ENCODE data around the gene LYL1. TPM values are rescaled to one million over a fixed set of nuclear protein-coding genes. Genes with fewer than 3 reads are reported as not detected.

LYL1 gene
- total and polyA plus RNA-seq, 2 donors (not counting 1 experiment from before 2014, with no cell fraction given) = 112 to 125 TPM

DNA sequence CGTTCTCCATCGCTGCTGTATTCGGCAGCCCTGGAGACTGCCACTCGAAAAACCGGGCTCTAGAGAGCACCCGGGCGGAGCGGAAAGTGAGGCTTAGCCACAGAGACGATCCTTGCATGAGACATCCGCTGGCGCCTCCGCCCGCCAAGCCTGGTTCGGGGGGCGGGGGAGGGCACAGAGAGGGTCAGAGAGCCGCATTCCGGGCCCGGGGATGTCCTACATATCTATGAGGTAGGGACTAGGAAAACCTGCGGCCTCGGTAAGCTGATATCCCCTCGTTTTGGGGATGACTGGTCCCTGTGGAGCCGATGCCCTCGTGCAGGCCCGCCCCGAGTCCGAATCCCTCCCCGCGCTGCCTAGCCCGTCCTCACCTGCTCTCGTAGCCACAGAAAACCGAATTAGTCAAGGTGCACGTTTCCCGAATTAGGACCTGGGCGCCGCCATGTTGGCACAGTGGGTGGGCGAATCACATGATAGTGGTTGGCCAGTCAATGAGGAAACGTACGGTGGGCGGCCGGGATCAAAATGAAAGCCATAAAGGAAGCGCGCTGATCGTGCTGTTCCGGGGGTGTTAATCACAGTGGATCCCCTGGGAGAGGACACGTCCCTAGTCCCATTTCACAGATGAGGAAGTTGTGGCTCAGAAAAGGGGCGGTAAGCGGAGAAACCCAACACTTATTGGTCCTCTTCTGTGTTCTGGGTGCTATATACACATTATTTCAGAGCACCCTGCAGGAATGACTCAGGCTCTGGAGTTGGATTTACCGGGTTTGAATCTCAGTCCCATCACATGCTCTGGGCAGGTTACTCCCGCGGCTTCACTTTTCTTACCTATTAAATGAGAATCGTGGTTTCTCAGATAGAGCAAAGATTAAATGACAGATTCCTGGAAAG, 13.9 kb upstream of the LYL1 start, which contains the start of gene TRMT1:
Gene TRMT1, minus strand, starts transcription at position 459 of the 894 bp plus-strand sequence. Its CDS starts 341 bp downstream, at position 118.
- Histone ChIP-seq H3K79me2 (ENCODE audit: control insufficient read depth, insufficient read depth, low read length) (peaks cover 75% of the 10 kb centered on the region), H3K4me1 (ENCODE audit: control insufficient read depth in 2 of 2, insufficient read depth in 2 of 2, low read length in 2 of 2) (peaks cover 26 to 40% of the 10 kb centered on the region in 2 donors), H2AFZ (ENCODE audit: insufficient read depth, low read depth, low read length, poor library complexity, severe bottlenecking) (peak within 1 kb of the TSS; percentile 86), H3K9ac (ENCODE audit: low read length) (peak within 1 kb of the TSS; percentile 93), H3K9me3 (ENCODE audit: control extremely low read depth in 1 of 3, control insufficient read depth in 2 of 3, insufficient read depth in 1 of 3, low read length in 2 of 3) (no peaks in the 10 kb centered on the region), H3K4me2 (replicated peaks; ENCODE audit: low read depth, low read length, poor library complexity, severe bottlenecking) (peak within 1 kb of the TSS; percentile 92), H3K4me3 (ENCODE audit: control extremely low read depth in 1 of 5, extremely low read depth in 1 of 5, insufficient read depth in 1 of 5, low read depth in 2 of 5, low read length in 4 of 5) (peak within 1 kb of the TSS; percentile 77 to 97 (median 85)), H4K20me1 (ENCODE audit: control insufficient read depth, insufficient read depth, low read length, poor library complexity, severe bottlenecking) (peaks cover 29% of the 10 kb centered on the region), H3K27ac (ENCODE audit: low read length in 2 of 2) (peak within 1 kb of the TSS; percentile 47 to 81), H3K36me3 (replicated peaks in 1 of 2; ENCODE audit: control extremely low read depth in 1 of 2, control insufficient read depth in 1 of 2, extremely low read depth in 1 of 2, insufficient read depth in 2 of 2, low read length in 1 of 2) (peaks cover 0 to 17% of the 10 kb centered on the region in 2 experiments), H3K27me3 (replicated peaks in 1 of 4; ENCODE audit: control extremely low read depth in 1 of 4, control insufficient read depth in 3 of 4, insufficient read depth in 4 of 4, low read length in 3 of 4) (no peaks in the 10 kb centered on the region)
- DNase-seq = peak; percentile 93
- CTCF ChIA-PET = interaction anchor here (0.7 to 3.2 kb wide), 11 partner anchors 11 to 175 kb away, joined by 4 to 31 read pairs (median 11); no protein-coding TSS in a partner anchor
- ATAC-seq (ENCODE audit: low read depth) = peak; percentile 72
- no peaks in the 10 kb centered on the region for H3K9me3 Mint-ChIP-seq (ENCODE audit: insufficient read depth)
- POLR2A ChIA-PET = interaction anchor here (0.8 to 4.8 kb wide), 7 partner anchors 12 to 42 kb away, joined by 3 to 80 read pairs (median 22); partner anchors contain the start of genes IER2, LYL1 and STX10
- WGBS (ENCODE audit: insufficient coverage) = 0% methylated on average over 45 of the region's 51 CpGs
- TF ChIP-seq, protein P1, sequence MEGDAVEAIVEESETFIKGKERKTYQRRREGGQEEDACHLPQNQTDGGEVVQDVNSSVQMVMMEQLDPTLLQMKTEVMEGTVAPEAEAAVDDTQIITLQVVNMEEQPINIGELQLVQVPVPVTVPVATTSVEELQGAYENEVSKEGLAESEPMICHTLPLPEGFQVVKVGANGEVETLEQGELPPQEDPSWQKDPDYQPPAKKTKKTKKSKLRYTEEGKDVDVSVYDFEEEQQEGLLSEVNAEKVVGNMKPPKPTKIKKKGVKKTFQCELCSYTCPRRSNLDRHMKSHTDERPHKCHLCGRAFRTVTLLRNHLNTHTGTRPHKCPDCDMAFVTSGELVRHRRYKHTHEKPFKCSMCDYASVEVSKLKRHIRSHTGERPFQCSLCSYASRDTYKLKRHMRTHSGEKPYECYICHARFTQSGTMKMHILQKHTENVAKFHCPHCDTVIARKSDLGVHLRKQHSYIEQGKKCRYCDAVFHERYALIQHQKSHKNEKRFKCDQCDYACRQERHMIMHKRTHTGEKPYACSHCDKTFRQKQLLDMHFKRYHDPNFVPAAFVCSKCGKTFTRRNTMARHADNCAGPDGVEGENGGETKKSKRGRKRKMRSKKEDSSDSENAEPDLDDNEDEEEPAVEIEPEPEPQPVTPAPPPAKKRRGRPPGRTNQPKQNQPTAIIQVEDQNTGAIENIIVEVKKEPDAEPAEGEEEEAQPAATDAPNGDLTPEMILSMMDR (IDR thresholded peaks at IDR 0.05) = no peak
- TF ChIP-seq EZH2 (IDR thresholded peaks at IDR 0.05; ENCODE audit: borderline replicate concordance, insufficient read depth, low read depth, low read length, poor library complexity, severe bottlenecking) = no peak
- H3K4me3 Mint-ChIP-seq = peak within 1 kb of the TSS; percentile 99
- H3K27ac Mint-ChIP-seq = peak within 1 kb of the TSS; percentile 95
- no peaks in the 10 kb centered on the region for H3K27me3 Mint-ChIP-seq
- H3K4me1 Mint-ChIP-seq = peaks cover 44% of the 10 kb centered on the region
- intact Hi-C loops (cut with micrococcal nuclease) = loop anchor here (1.0 to 5.0 kb wide), 2 partner anchors 12 to 91 kb away; no protein-coding TSS in a partner anchor
